ENCODE results near the gene NOXO1.

GRCh38 chr16:1971796-1972489 is 9.3 kb downstream of the NOXO1 start, which contains the start of gene TBL3:
- TF ChIP-seq CTCF (optimal IDR thresholded peaks at IDR 0.05 in 1 of 3, IDR thresholded peaks at IDR 0.05 in 1 of 3, conservative IDR thresholded peaks at IDR 0.05 in 1 of 3; ENCODE audit: extremely low read depth in 1 of 3, insufficient read depth in 2 of 3, low read length in 3 of 3): no peak
- TF ChIP-seq EZH2 (IDR thresholded peaks at IDR 0.05; ENCODE audit: low read length): no peak

Measured in keratinocyte (primary cell).